ENCODE measurements around the gene TRIM44. TPM values are rescaled to one million over a fixed set of nuclear protein-coding genes. Genes with fewer than 3 reads are reported as not detected.
"Not testable (repeated sequence)": the region's sequence is repeated elsewhere in the genome, so short reads cannot be mapped to it uniquely, and the experiment has no call there.

The TRIM44 gene
- total RNA-seq, 1 experiment from 2014 or later: 16.9 TPM

DNA sequence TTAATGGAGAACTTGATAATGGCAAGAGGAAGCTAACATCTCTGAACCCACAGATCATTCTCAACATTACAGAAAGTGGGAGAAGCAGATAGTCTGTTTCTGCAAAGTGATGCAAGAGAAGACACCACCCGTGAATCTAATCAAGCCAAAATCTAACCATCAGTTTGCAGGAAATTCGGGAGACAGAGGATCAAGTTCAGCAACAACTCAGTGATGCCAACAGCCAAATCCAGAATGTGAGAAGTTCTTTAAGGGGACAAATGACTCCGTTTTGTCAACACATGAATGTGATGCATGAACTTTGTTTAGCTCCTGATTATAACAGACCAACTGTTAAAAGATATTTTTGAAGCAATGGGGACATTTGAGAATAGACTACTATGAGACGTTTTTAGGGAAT, 186.0 kb downstream of the TRIM44 start:
- DNase-seq: no peak
- H3K27me3 ChIP-seq (ENCODE audit: control insufficient read depth, insufficient read depth, low read length): no peaks in the 10 kb centered on the region
- no peaks in the 10 kb centered on the region for H3K36me3 ChIP-seq (replicated peaks; ENCODE audit: control insufficient read depth, insufficient read depth, low read length)
- H3K4me3 ChIP-seq (ENCODE audit: insufficient read depth, low read depth, low read length): no peak overlapping the region

DNA sequence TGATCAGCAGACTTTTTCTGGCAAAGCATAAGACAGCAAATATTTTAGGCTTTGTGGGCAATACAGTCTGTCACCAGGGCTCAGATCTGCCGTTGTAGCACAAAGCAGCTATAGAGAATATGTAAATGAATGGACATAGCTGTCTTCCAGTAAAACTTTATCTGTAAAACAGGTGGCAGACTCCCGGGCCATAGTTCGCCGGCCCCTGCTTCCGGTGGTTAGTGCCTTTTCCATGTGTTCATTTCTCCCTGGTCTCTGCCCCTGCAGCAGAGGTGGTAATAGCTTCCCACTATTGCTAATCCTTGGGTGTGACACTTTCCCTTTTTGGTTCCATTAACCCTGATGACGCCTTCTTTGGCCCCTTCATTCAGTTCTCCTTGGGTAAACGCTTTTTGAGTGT, 187.6 kb downstream of the TRIM44 start:
- no peak for DNase-seq
- no peaks in the 10 kb centered on the region for H3K36me3 ChIP-seq (replicated peaks; ENCODE audit: control insufficient read depth, insufficient read depth, low read length)
- no peaks in the 10 kb centered on the region for H3K27me3 ChIP-seq (ENCODE audit: control insufficient read depth, insufficient read depth, low read length)

GRCh38 chr11:35851342-35851741, 188.8 kb downstream of the TRIM44 start:
- Histone ChIP-seq H3K4me3 (ENCODE audit: insufficient read depth, low read depth, low read length) (no peak overlapping the region), H3K36me3 (replicated peaks; ENCODE audit: control insufficient read depth, insufficient read depth, low read length) (no peaks in the 10 kb centered on the region), H3K27me3 (ENCODE audit: control insufficient read depth, insufficient read depth, low read length) (no peaks in the 10 kb centered on the region)
- no peak for DNase-seq

More for the DNA sequence above, 187.6 kb downstream of the TRIM44 start:
- no peak overlapping the region for H3K4me3 ChIP-seq (ENCODE audit: insufficient read depth, low read depth, low read length)

DNA sequence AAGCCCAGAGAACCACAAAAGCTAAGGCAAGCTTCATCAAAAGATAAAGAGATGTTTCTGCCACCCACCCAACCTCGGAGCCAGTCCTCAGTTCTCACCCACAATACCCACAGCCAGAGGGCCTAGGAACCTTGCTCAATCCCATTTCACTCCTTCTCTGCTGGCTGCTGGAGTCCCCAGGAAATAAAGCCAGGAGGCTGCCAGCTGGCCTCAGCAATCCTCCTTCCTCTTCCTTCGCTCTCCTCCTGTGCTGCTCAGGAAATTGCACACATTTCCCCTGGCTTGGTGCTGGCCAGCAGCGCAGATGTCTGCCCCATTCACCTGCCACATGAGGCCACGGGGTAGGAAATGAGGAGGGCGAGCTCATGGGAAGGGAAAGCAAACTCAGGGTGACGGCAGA, 189.5 kb downstream of the TRIM44 start:
- no peak for DNase-seq
- Histone ChIP-seq H3K27me3 (ENCODE audit: control insufficient read depth, insufficient read depth, low read length) (no peaks in the 10 kb centered on the region), H3K4me3 (ENCODE audit: insufficient read depth, low read depth, low read length) (no peak overlapping the region), H3K36me3 (replicated peaks; ENCODE audit: control insufficient read depth, insufficient read depth, low read length) (no peaks in the 10 kb centered on the region)

DNA sequence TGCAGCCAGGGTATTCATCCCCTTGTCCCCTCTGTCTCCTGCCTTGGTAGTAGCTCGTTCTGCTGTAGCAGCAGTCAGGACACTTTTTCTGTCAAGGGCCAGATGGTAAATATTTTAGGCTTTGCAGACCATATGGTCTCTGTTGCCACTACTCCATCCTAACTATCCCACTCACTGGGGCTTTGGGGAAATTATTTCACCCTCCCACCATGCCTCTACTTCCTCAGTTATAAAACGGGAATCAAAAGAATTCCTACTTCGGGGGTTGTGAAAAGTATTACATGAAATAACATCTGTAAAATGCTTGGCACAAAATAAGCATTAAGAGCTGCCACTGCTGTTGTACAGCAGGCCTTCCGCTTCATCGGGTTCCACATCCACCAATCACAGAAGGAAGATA, 191.4 kb downstream of the TRIM44 start:
- Histone ChIP-seq H3K4me3 (ENCODE audit: insufficient read depth, low read depth, low read length) (no peak overlapping the region), H3K36me3 (replicated peaks; ENCODE audit: control insufficient read depth, insufficient read depth, low read length) (no peaks in the 10 kb centered on the region), H3K27me3 (ENCODE audit: control insufficient read depth, insufficient read depth, low read length) (no peaks in the 10 kb centered on the region)
- no peak for DNase-seq

- Histone ChIP-seq H3K27me3 (ENCODE audit: control insufficient read depth, insufficient read depth, low read length) (no peaks in the 10 kb centered on the region), H3K4me3 (ENCODE audit: insufficient read depth, low read depth, low read length) (no peak overlapping the region), H3K36me3 (replicated peaks; ENCODE audit: control insufficient read depth, insufficient read depth, low read length) (no peaks in the 10 kb centered on the region)
- no peak for DNase-seq
Measured at GRCh38 chr11:35855671-35856070, 193.1 kb downstream of the TRIM44 start.

- no peaks in the 10 kb centered on the region for H3K27me3 ChIP-seq (ENCODE audit: control insufficient read depth, insufficient read depth, low read length)
- no peak overlapping the region for H3K4me3 ChIP-seq (ENCODE audit: insufficient read depth, low read depth, low read length)
- DNase-seq: no peak
- no peaks in the 10 kb centered on the region for H3K36me3 ChIP-seq (replicated peaks; ENCODE audit: control insufficient read depth, insufficient read depth, low read length)
Measured at GRCh38 chr11:35856259-35856658, 193.7 kb downstream of the TRIM44 start.

DNA sequence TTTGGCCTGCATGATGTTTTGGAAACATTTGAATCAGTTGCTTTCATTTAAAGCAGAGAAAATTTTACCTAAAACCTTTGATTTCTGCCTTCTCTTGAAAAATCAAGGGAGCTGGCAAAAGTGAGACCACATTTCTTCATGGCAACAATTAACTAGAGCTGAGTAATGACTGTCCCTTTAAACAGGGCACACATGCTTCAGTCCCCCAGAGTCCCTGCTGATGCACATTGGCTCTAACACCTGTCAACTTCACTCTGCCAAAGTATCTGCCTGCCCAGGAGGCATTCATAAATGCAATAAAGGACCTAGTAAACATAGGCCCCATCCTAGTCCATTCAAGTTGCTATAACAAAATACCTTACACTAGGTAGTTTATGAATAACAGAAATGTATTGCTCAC, 194.2 kb downstream of the TRIM44 start:
- no peaks in the 10 kb centered on the region for H3K36me3 ChIP-seq (replicated peaks; ENCODE audit: control insufficient read depth, insufficient read depth, low read length)
- H3K4me3 ChIP-seq (ENCODE audit: insufficient read depth, low read depth, low read length): no peak overlapping the region
- H3K27me3 ChIP-seq (ENCODE audit: control insufficient read depth, insufficient read depth, low read length): no peaks in the 10 kb centered on the region
- DNase-seq: no peak

- no peaks in the 10 kb centered on the region for H3K36me3 ChIP-seq (replicated peaks; ENCODE audit: control insufficient read depth, insufficient read depth, low read length)
- DNase-seq: no peak
- H3K27me3 ChIP-seq (ENCODE audit: control insufficient read depth, insufficient read depth, low read length): no peaks in the 10 kb centered on the region
- H3K4me3 ChIP-seq (ENCODE audit: insufficient read depth, low read depth, low read length): no peak overlapping the region
Measured at GRCh38 chr11:35857922-35858321, 195.3 kb downstream of the TRIM44 start.

GRCh38 chr11:35859301-35859700, 196.7 kb downstream of the TRIM44 start:
- DNase-seq: no peak
- no peak overlapping the region for H3K4me3 ChIP-seq (ENCODE audit: insufficient read depth, low read depth, low read length)
- no peaks in the 10 kb centered on the region for H3K36me3 ChIP-seq (replicated peaks; ENCODE audit: control insufficient read depth, insufficient read depth, low read length)
- H3K27me3 ChIP-seq (ENCODE audit: control insufficient read depth, insufficient read depth, low read length): no peaks in the 10 kb centered on the region

GRCh38 chr11:35860194-35860593, 197.6 kb downstream of the TRIM44 start:
- H3K36me3 ChIP-seq (replicated peaks; ENCODE audit: control insufficient read depth, insufficient read depth, low read length); DNase-seq: not testable (repeated sequence)

DNA sequence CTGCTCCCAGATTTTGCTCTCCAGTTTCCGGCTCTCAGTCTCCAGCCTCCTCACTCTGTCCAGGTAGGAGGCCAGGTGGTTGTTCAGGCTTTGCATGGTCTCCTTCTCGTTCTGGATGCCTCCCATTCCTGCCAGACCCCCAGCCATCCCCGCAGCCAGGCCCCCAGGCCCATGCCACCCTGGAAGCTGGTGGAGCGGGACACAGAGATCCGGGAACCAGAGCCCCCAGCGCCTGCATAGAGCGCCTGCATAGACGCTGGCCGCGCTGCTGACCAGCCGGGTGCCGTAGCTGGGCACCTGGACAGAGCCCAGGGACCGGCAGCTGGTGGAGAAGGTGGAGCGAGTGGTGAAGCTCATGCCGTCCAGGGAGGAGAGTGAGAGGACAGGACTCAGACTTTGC, 198.6 kb downstream of the TRIM44 start:
- Histone ChIP-seq H3K36me3 (replicated peaks; ENCODE audit: control insufficient read depth, insufficient read depth, low read length) (no peaks in the 10 kb centered on the region), H3K4me3 (ENCODE audit: insufficient read depth, low read depth, low read length) (no peak overlapping the region), H3K27me3 (ENCODE audit: control insufficient read depth, insufficient read depth, low read length) (no peaks in the 10 kb centered on the region)
- DNase-seq: no peak

More at GRCh38 chr11:35860194-35860593, 197.6 kb downstream of the TRIM44 start:
- H3K4me3 ChIP-seq (ENCODE audit: insufficient read depth, low read depth, low read length); H3K27me3 ChIP-seq (ENCODE audit: control insufficient read depth, insufficient read depth, low read length): not testable (repeated sequence)

DNA sequence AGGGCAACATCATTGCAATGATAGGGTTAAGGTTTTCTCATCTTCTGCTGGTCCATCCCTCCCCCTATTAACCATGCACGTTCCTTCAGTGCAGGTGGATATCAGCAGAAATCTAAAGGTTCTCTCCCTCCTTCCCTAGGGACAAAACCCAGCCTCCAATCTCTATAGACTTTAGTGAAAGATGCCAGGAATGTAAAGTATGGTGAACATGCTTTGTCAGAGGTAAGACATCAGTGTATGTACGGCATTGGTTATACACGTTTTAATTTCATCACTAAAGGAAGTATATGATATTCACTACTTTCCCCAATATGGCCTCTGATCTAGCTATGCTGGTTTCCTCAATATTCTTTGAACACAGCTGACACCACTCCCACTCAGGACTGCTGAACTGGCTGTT, 200.1 kb downstream of the TRIM44 start:
- H3K4me3 ChIP-seq (ENCODE audit: insufficient read depth, low read depth, low read length): no peak overlapping the region
- no peaks in the 10 kb centered on the region for H3K27me3 ChIP-seq (ENCODE audit: control insufficient read depth, insufficient read depth, low read length)
- no peaks in the 10 kb centered on the region for H3K36me3 ChIP-seq (replicated peaks; ENCODE audit: control insufficient read depth, insufficient read depth, low read length)
- no peak for DNase-seq

- DNase-seq: no peak
- no peaks in the 10 kb centered on the region for H3K36me3 ChIP-seq (replicated peaks; ENCODE audit: control insufficient read depth, insufficient read depth, low read length)
- H3K27me3 ChIP-seq (ENCODE audit: control insufficient read depth, insufficient read depth, low read length): no peaks in the 10 kb centered on the region
- no peak overlapping the region for H3K4me3 ChIP-seq (ENCODE audit: insufficient read depth, low read depth, low read length)
Measured at GRCh38 chr11:35864131-35864530, 201.6 kb downstream of the TRIM44 start.

DNA sequence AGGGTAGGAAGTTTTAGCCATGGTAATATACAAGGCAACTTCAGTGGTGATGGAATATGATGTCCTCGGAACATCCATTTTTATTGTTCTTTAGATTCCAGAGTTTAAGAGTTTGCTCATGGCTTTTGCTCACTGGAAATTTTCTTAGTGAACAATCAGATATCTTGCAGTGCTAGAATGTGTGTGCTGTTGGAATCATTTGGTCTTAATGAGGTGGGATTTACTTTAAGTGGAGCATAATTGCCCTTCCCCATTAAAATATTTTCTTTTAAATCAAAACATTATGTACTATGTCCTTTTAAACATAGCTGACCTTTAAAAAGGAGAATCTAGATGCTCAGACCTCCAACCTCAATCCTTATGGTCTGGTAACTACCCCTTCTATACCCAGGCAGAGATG, 204.0 kb downstream of the TRIM44 start:
- no peak for DNase-seq
- Histone ChIP-seq H3K4me3 (ENCODE audit: insufficient read depth, low read depth, low read length) (no peak overlapping the region), H3K36me3 (replicated peaks; ENCODE audit: control insufficient read depth, insufficient read depth, low read length) (no peaks in the 10 kb centered on the region), H3K27me3 (ENCODE audit: control insufficient read depth, insufficient read depth, low read length) (no peaks in the 10 kb centered on the region)
